H9 (cell line): ENCODE data around the gene CAMK1G. TPM values are rescaled to one million over a fixed set of nuclear protein-coding genes. Genes with fewer than 3 reads are reported as not detected.
A peak's percentile ranks its signal among the peaks of the same experiment; 100 is the strongest.

Experiments
- DNase-seq: peaks from one replicate; pipeline ENCODE4 v3.0.0-alpha.2; 2017
- H2AFZ ChIP-seq: one replicate; pipeline ENCODE4 v1.6.1; 2013; ENCODE audit warnings: mild to moderate bottlenecking, low read length, control low read depth, moderate library complexity
- H2AK5ac ChIP-seq: 2 replicates; pipeline ENCODE4 v1.6.1; 2013; ENCODE audit warnings: low read length, control low read depth, mixed read lengths; ENCODE audit not compliant: insufficient read length
- H2BK120ac ChIP-seq: one replicate; pipeline ENCODE4 v1.6.1; 2013; ENCODE audit warnings: low read depth, mild to moderate bottlenecking, low read length, control low read depth, inconsistent platforms; ENCODE audit not compliant: poor library complexity, severe bottlenecking
- H2BK12ac ChIP-seq: 2 replicates; pipeline ENCODE4 v1.6.1; 2013; ENCODE audit warnings: low read length, control low read depth, mixed read lengths, low read depth; ENCODE audit not compliant: insufficient read length
- H2BK15ac ChIP-seq: 2 replicates; pipeline ENCODE4 v1.6.1; 2013; ENCODE audit warnings: low read depth, low read length, control low read depth
- H2BK20ac ChIP-seq: one replicate; pipeline ENCODE4 v1.6.1; 2013; ENCODE audit warnings: low read depth, mild to moderate bottlenecking, low read length, control low read depth, inconsistent platforms; ENCODE audit not compliant: poor library complexity, severe bottlenecking
- H2BK5ac ChIP-seq: 2 replicates; pipeline ENCODE4 v1.6.1; 2013; ENCODE audit warnings: low read length, control low read depth, mixed read lengths; ENCODE audit not compliant: insufficient read length
- H3K14ac ChIP-seq: 2 replicates; pipeline ENCODE4 v1.6.1; 2013; ENCODE audit warnings: low read length, control low read depth; ENCODE audit not compliant: insufficient read depth
- H3K18ac ChIP-seq: 2 replicates; pipeline ENCODE4 v1.6.1; 2013; ENCODE audit warnings: low read depth, mild to moderate bottlenecking, mixed read lengths, low read length, control low read depth; ENCODE audit not compliant: insufficient read length
- H3K23ac ChIP-seq: 2 replicates; pipeline ENCODE4 v1.6.1; 2013; ENCODE audit warnings: low read length, control low read depth, mixed read lengths, low read depth; ENCODE audit not compliant: insufficient read length
- H3K23me2 ChIP-seq: 2 replicates; pipeline ENCODE4 v1.6.1; 2013; ENCODE audit warnings: low read depth, mild to moderate bottlenecking, mixed read lengths, low read length, control low read depth; ENCODE audit not compliant: insufficient read length, poor library complexity, severe bottlenecking
- H3K27ac ChIP-seq: 2 replicates; pipeline ENCODE4 v1.5.1; 2013; ENCODE audit warnings: low read length, control low read depth, mixed read lengths, low read depth; ENCODE audit not compliant: insufficient read length
- H3K27me3 ChIP-seq: 2 replicates; pipeline ENCODE4 v1.6.1; 2013; ENCODE audit warnings: low read length, control low read depth, inconsistent platforms; ENCODE audit not compliant: insufficient read depth
- H3K4ac ChIP-seq: 2 replicates; pipeline ENCODE4 v1.6.1; 2013; ENCODE audit warnings: low read depth, mild to moderate bottlenecking, control low read depth, inconsistent platforms, low read length, moderate library complexity
- H3K4me1 ChIP-seq: 2 replicates; pipeline ENCODE4 v1.6.1; 2013; ENCODE audit warnings: low read length, control low read depth, inconsistent platforms; ENCODE audit not compliant: insufficient read depth
- H3K4me2 ChIP-seq: 2 replicates; pipeline ENCODE4 v1.6.1; 2013; ENCODE audit warnings: low read length, control low read depth, mixed read lengths; ENCODE audit not compliant: insufficient read length, insufficient read depth
- H3K56ac ChIP-seq: 2 replicates; pipeline ENCODE4 v1.6.1; 2013; ENCODE audit warnings: low read depth, mild to moderate bottlenecking, mixed read lengths, low read length, control low read depth; ENCODE audit not compliant: insufficient read length
- H3K79me1 ChIP-seq: 2 replicates; pipeline ENCODE4 v1.6.1; 2013; ENCODE audit warnings: low read depth, mild to moderate bottlenecking, moderate library complexity, low read length, control low read depth, inconsistent platforms; ENCODE audit not compliant: insufficient read depth, poor library complexity, severe bottlenecking
- H3K79me2 ChIP-seq: 2 replicates; pipeline ENCODE4 v1.6.1; 2013; ENCODE audit warnings: low read length, control low read depth, inconsistent platforms; ENCODE audit not compliant: insufficient read depth
- H3K9ac ChIP-seq: 2 replicates; pipeline ENCODE4 v1.6.1; 2013; ENCODE audit warnings: low read length, control low read depth, mixed read lengths; ENCODE audit not compliant: insufficient read length; ENCODE audit errors: extremely low read depth
- H3K9me3 ChIP-seq: one replicate; pipeline ENCODE4 v1.6.1; 2013; ENCODE audit warnings: low read depth, low read length, inconsistent platforms; ENCODE audit not compliant: control insufficient read depth
- H3T11ph ChIP-seq: one replicate; pipeline ENCODE4 v1.6.1; 2013; ENCODE audit warnings: mild to moderate bottlenecking, low read length, control low read depth, inconsistent platforms
- H4K20me1 ChIP-seq: one replicate; pipeline ENCODE4 v1.6.1; 2013; ENCODE audit not compliant: control insufficient read depth, insufficient read length, insufficient read depth
- H4K5ac ChIP-seq: 2 replicates; pipeline ENCODE4 v1.6.1; 2013; ENCODE audit warnings: low read depth, mild to moderate bottlenecking, mixed read lengths, low read length, control low read depth; ENCODE audit not compliant: insufficient read length
- H4K8ac ChIP-seq: replicated peaks from 2 replicates; pipeline ENCODE4 v1.6.1; 2013; ENCODE audit warnings: low read length, control low read depth, mixed read lengths, low read depth; ENCODE audit not compliant: insufficient read length
- H4K91ac ChIP-seq: 2 replicates; pipeline ENCODE4 v1.6.1; 2013; ENCODE audit warnings: low read depth, mild to moderate bottlenecking, moderate library complexity, mixed read lengths, low read length, control low read depth; ENCODE audit not compliant: insufficient read length
- H3K27ac Mint-ChIP-seq, 3 experiments: 2 replicates in 2 of 3; 3 replicates in 1 of 3; pipeline ENCODE4 v1.8.0; 2020 to 2021; ENCODE audit warnings: mixed read lengths in 3 of 3, mild to moderate bottlenecking in 1 of 3, moderate library complexity in 1 of 3
- H3K27me3 Mint-ChIP-seq: 2 replicates; pipeline ENCODE4 v1.8.0; 2021; ENCODE audit warnings: low read depth, mild to moderate bottlenecking, moderate library complexity, mixed read lengths
- H3K36me3 Mint-ChIP-seq, 3 experiments: 2 replicates in 2 of 3; 3 replicates in 1 of 3; pipeline ENCODE4 v1.8.0; 2020 to 2021; ENCODE audit warnings: low read depth in 3 of 3, mixed read lengths in 3 of 3; ENCODE audit not compliant: insufficient read depth in 1 of 3
- H3K4me1 Mint-ChIP-seq, 2 experiments: 2 replicates each; pipeline ENCODE4 v1.8.0; 2020; ENCODE audit warnings: mixed read lengths in 2 of 2
- H3K4me3 Mint-ChIP-seq, 2 experiments: 2 replicates in 1 of 2; 3 replicates in 1 of 2; pipeline ENCODE4 v1.8.0; 2020 to 2021; ENCODE audit warnings: mild to moderate bottlenecking in 2 of 2, mixed read lengths in 2 of 2, moderate library complexity in 1 of 2
- H3K9me3 Mint-ChIP-seq, 2 experiments: 2 replicates in 1 of 2; 3 replicates in 1 of 2; pipeline ENCODE4 v1.8.0; 2020; ENCODE audit warnings: mild to moderate bottlenecking in 2 of 2, mixed read lengths in 2 of 2, moderate library complexity in 1 of 2
- CTCF ChIP-seq: fragments of 200-600 bp; sonication (generic); conservative IDR thresholded peaks from 3 replicates; pipeline ENCODE4 v1.8.0; 2021; ENCODE audit warnings: antibody characterized with exemption, mild to moderate bottlenecking
- WGBS: extraction: QIAGEN DNeasy Blood & Tissue Kit; methylation state at CpG from one replicate; pipeline ENCODE4 v1.1.7; 2013; ENCODE audit warnings: missing lambda C conversion rate, low lambda C conversion rate, mixed read lengths; ENCODE audit not compliant: insufficient read length; ENCODE audit errors: extremely low coverage; 5-methylcytosine and 5-hydroxymethylcytosine counted together
- total RNA-seq: library from RNA; stranded (reverse); gene quantifications from 2 replicates; pipeline ENCODE4 v1.2.1, GENCODE V29; 2021

The CAMK1G gene
- total RNA-seq, 1 experiment from 2014 or later: 0.28 TPM

GRCh38 chr1:209628618-209629299, 45.2 kb downstream of the CAMK1G start:
- no peaks in the 10 kb centered on the region for H3K79me2 ChIP-seq
- WGBS: no CpG with 5 or more reads among the region's 7 CpGs
- H4K20me1 ChIP-seq: no peaks in the 10 kb centered on the region
- no peak overlapping the region for H4K8ac ChIP-seq
- H2BK15ac ChIP-seq: no peak overlapping the region
- H3K79me1 ChIP-seq: no peaks in the 10 kb centered on the region
- H3K4ac ChIP-seq: no peak overlapping the region
- TF ChIP-seq CTCF: no peak
- no peak overlapping the region; a peak in 1 of 5 replicates for H3K4me3 Mint-ChIP-seq
- H3K9ac ChIP-seq: no peak overlapping the region
- no peak overlapping the region for H2BK5ac ChIP-seq
- H2AFZ ChIP-seq: no peak overlapping the region
- H3K14ac ChIP-seq: no peak overlapping the region
- H3K27me3 Mint-ChIP-seq: peaks cover 11% of the 10 kb centered on the region
- H3K4me1 Mint-ChIP-seq: peaks cover 34 to 37% of the 10 kb centered on the region in 2 experiments
- H3K23me2 ChIP-seq: no peaks in the 10 kb centered on the region
- DNase-seq: no peak
- no peak overlapping the region for H3K18ac ChIP-seq
- no peak overlapping the region for H3K27ac ChIP-seq
- H3K36me3 Mint-ChIP-seq: no peaks in the 10 kb centered on the region
- H3K56ac ChIP-seq: no peak overlapping the region
- no peak overlapping the region for H4K5ac ChIP-seq
- H3K9me3 Mint-ChIP-seq: no peaks in the 10 kb centered on the region
- no peak overlapping the region for H4K91ac ChIP-seq
- H2AK5ac ChIP-seq: no peak overlapping the region
- no peak overlapping the region for H3K4me2 ChIP-seq
- no peak overlapping the region for H3T11ph ChIP-seq
- H3K27ac Mint-ChIP-seq: 0 out of 7 replicates have a peak overlapping the region, but pooled peaks of 1 of the 3 experiments have one; percentile 23
- H3K23ac ChIP-seq: no peak overlapping the region
- no peak overlapping the region for H2BK12ac ChIP-seq
- H3K4me1 ChIP-seq: no peaks in the 10 kb centered on the region; the same call in 1 of the 2 replicates
- no peak overlapping the region for H2BK120ac ChIP-seq
- no peaks in the 10 kb centered on the region for H3K27me3 ChIP-seq
- H3K9me3 ChIP-seq: no peaks in the 10 kb centered on the region
- no peak overlapping the region for H2BK20ac ChIP-seq
